ENCODE measurements around the gene SAXO2.
"Not testable (repeated sequence)": the region's sequence is repeated elsewhere in the genome, so short reads cannot be mapped to it uniquely, and the experiment has no call there.

GRCh38 chr15:82324831-82325230, 62.2 kb downstream of the SAXO2 start:
- TF ChIP-seq POLR2A, CTCF (IDR thresholded peaks at IDR 0.05): not testable (repeated sequence)
